ENCODE results near the gene FGG. TPM values are rescaled to one million over a fixed set of nuclear protein-coding genes. Genes with fewer than 3 reads are reported as not detected.
"Not testable (repeated sequence)": the region's sequence is repeated elsewhere in the genome, so short reads cannot be mapped to it uniquely, and the experiment has no call there.

Gene FGG
- total and polyA plus RNA-seq, 4 donors: 0.87 to 2.0 TPM; not detected in 2

- intact Hi-C loops (cut with DNase I); ATAC-seq (ENCODE audit: low FRiP score); DNase-seq; H3K9me3 ChIP-seq (ENCODE audit: control insufficient read depth, low read length); H3K36me3 ChIP-seq (ENCODE audit: control insufficient read depth in 1 of 2, insufficient read depth in 2 of 2, low read length in 1 of 2); H3K4me1 ChIP-seq (ENCODE audit: control insufficient read depth in 1 of 2, insufficient read depth in 2 of 2, low read length in 2 of 2); H3K27ac ChIP-seq (ENCODE audit: low read depth in 1 of 2, low read length in 2 of 2); H3K4me3 ChIP-seq (ENCODE audit: low read length in 2 of 2); H3K27me3 ChIP-seq (ENCODE audit: control insufficient read depth in 1 of 2, insufficient read depth in 2 of 2, low read length in 1 of 2): not testable (repeated sequence)
- WGBS, 2 donors: 92 to 94% methylated on average over 3 of the region's 3 CpGs
These were observed 18.1 kb downstream of the FGG start for GRCh38 chr4:154594343-154594742.

- no peak overlapping the region for H3K4me3 ChIP-seq (ENCODE audit: low read length in 2 of 2)
- no peak overlapping the region for H3K27ac ChIP-seq (ENCODE audit: low read depth in 1 of 2, low read length in 2 of 2)
- H3K4me1 ChIP-seq (ENCODE audit: control insufficient read depth in 1 of 2, insufficient read depth in 2 of 2, low read length in 2 of 2): no peaks in the 10 kb centered on the region
- WGBS, 2 donors: 41 to 43% methylated on average over 2 of the region's 2 CpGs
- ATAC-seq (ENCODE audit: low FRiP score): no peak
- intact Hi-C loops (cut with DNase I): no loop called here
- no peaks in the 10 kb centered on the region for H3K36me3 ChIP-seq (ENCODE audit: control insufficient read depth in 1 of 2, insufficient read depth in 2 of 2, low read length in 1 of 2)
- DNase-seq: no peak
- H3K9me3 ChIP-seq (ENCODE audit: control insufficient read depth, low read length): no peaks in the 10 kb centered on the region
- H3K27me3 ChIP-seq (ENCODE audit: control insufficient read depth in 1 of 2, insufficient read depth in 2 of 2, low read length in 1 of 2): no peaks in the 10 kb centered on the region
These were observed 18.6 kb downstream of the FGG start for GRCh38 chr4:154593868-154594267.

DNA sequence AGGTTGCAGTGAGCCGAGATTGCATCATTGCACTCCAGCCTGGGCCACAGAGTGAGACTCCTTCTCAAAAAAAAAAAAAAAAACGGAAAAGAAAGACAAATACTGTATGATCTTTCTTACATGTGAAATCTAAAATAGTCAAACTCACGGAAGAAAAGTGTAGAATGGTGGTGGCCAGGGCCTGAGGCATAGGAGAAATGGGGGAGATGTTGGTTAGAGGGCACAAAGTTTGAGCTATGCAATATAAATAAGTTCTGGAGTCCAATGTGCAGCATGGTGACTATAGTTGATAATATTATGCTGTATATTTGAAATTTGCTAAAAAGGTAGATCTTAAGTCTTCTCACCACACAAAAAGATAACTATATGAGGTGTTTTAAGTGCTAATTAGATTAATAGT, 20.6 kb downstream of the FGG start:
- no peaks in the 10 kb centered on the region for H3K36me3 ChIP-seq (ENCODE audit: control insufficient read depth in 1 of 2, insufficient read depth in 2 of 2, low read length in 1 of 2)
- intact Hi-C loops (cut with DNase I): no loop called here
- H3K9me3 ChIP-seq (ENCODE audit: control insufficient read depth, low read length): no peaks in the 10 kb centered on the region
- ATAC-seq (ENCODE audit: low FRiP score) (no peak), DNase-seq (no peak)
- WGBS, 2 donors: 69 to 70% methylated on average over 3 of the region's 3 CpGs
- H3K4me3 ChIP-seq (ENCODE audit: low read length in 2 of 2): no peak overlapping the region
- H3K4me1 ChIP-seq (ENCODE audit: control insufficient read depth in 1 of 2, insufficient read depth in 2 of 2, low read length in 2 of 2): no peaks in the 10 kb centered on the region
- no peak overlapping the region for H3K27ac ChIP-seq (ENCODE audit: low read depth in 1 of 2, low read length in 2 of 2)
- no peaks in the 10 kb centered on the region for H3K27me3 ChIP-seq (ENCODE audit: control insufficient read depth in 1 of 2, insufficient read depth in 2 of 2, low read length in 1 of 2)

- H3K4me3 ChIP-seq (ENCODE audit: low read length in 2 of 2): no peak within 1 kb of the TSS
- intact Hi-C loops (cut with DNase I): no loop called here
- no peaks in the 10 kb centered on the region for H3K27me3 ChIP-seq (ENCODE audit: control insufficient read depth in 1 of 2, insufficient read depth in 2 of 2, low read length in 1 of 2)
- H3K27ac ChIP-seq (ENCODE audit: low read depth in 1 of 2, low read length in 2 of 2): no peak within 1 kb of the TSS
- no peaks in the 10 kb centered on the region for H3K36me3 ChIP-seq (ENCODE audit: control insufficient read depth in 1 of 2, insufficient read depth in 2 of 2, low read length in 1 of 2)
- no peak for DNase-seq
- no peaks in the 10 kb centered on the region for H3K9me3 ChIP-seq (ENCODE audit: control insufficient read depth, low read length)
- ATAC-seq (ENCODE audit: low FRiP score): no peak
- 60 to 82% methylated on average over 3 of the region's 3 CpGs for WGBS, 2 donors
- H3K4me1 ChIP-seq (ENCODE audit: control insufficient read depth in 1 of 2, insufficient read depth in 2 of 2, low read length in 2 of 2): no peaks in the 10 kb centered on the region
These were observed 22.0 kb downstream of the FGG start, which contains the start of gene FGA for GRCh38 chr4:154590329-154591006. TSS of gene FGA (minus strand) at chr4:154590742. CDS start at chr4:154590687, 55 bp downstream.

GRCh38 chr4:154589296-154590197, 22.9 kb downstream of the FGG start:
- Histone ChIP-seq H3K4me1 (ENCODE audit: control insufficient read depth in 1 of 2, insufficient read depth in 2 of 2, low read length in 2 of 2) (no peaks in the 10 kb centered on the region), H3K9me3 (ENCODE audit: control insufficient read depth, low read length) (no peaks in the 10 kb centered on the region), H3K27ac (ENCODE audit: low read depth in 1 of 2, low read length in 2 of 2) (no peak overlapping the region), H3K4me3 (ENCODE audit: low read length in 2 of 2) (no peak overlapping the region), H3K36me3 (ENCODE audit: control insufficient read depth in 1 of 2, insufficient read depth in 2 of 2, low read length in 1 of 2) (no peaks in the 10 kb centered on the region), H3K27me3 (ENCODE audit: control insufficient read depth in 1 of 2, insufficient read depth in 2 of 2, low read length in 1 of 2) (no peaks in the 10 kb centered on the region)
- DNase-seq: no peak
- 63 to 65% methylated on average over 7 of the region's 7 CpGs for WGBS, 2 donors
- no peak for ATAC-seq (ENCODE audit: low FRiP score)
- intact Hi-C loops (cut with DNase I): no loop called here

- H3K4me3 ChIP-seq (ENCODE audit: low read length in 2 of 2): no peak overlapping the region
- H3K9me3 ChIP-seq (ENCODE audit: control insufficient read depth, low read length): no peaks in the 10 kb centered on the region
- H3K27ac ChIP-seq (ENCODE audit: low read depth in 1 of 2, low read length in 2 of 2): no peak overlapping the region
- DNase-seq (no peak), ATAC-seq (ENCODE audit: low FRiP score) (no peak)
- 84 to 86% methylated on average over 2 of the region's 2 CpGs for WGBS, 2 donors
- no peaks in the 10 kb centered on the region for H3K27me3 ChIP-seq (ENCODE audit: control insufficient read depth in 1 of 2, insufficient read depth in 2 of 2, low read length in 1 of 2)
- no peaks in the 10 kb centered on the region for H3K4me1 ChIP-seq (ENCODE audit: control insufficient read depth in 1 of 2, insufficient read depth in 2 of 2, low read length in 2 of 2)
- H3K36me3 ChIP-seq (ENCODE audit: control insufficient read depth in 1 of 2, insufficient read depth in 2 of 2, low read length in 1 of 2): no peaks in the 10 kb centered on the region
- intact Hi-C loops (cut with DNase I): no loop called here
These were observed 24.3 kb downstream of the FGG start for GRCh38 chr4:154588198-154588597.

GRCh38 chr4:154586296-154587033, 26.0 kb downstream of the FGG start:
- Histone ChIP-seq H3K4me1 (ENCODE audit: control insufficient read depth in 1 of 2, insufficient read depth in 2 of 2, low read length in 2 of 2) (no peaks in the 10 kb centered on the region), H3K4me3 (ENCODE audit: low read length in 2 of 2) (no peak overlapping the region), H3K27me3 (ENCODE audit: control insufficient read depth in 1 of 2, insufficient read depth in 2 of 2, low read length in 1 of 2) (no peaks in the 10 kb centered on the region), H3K27ac (ENCODE audit: low read depth in 1 of 2, low read length in 2 of 2) (no peak overlapping the region), H3K36me3 (ENCODE audit: control insufficient read depth in 1 of 2, insufficient read depth in 2 of 2, low read length in 1 of 2) (no peaks in the 10 kb centered on the region), H3K9me3 (ENCODE audit: control insufficient read depth, low read length) (no peaks in the 10 kb centered on the region)
- intact Hi-C loops (cut with DNase I): no loop called here
- ATAC-seq (ENCODE audit: low FRiP score): no peak
- DNase-seq: peak in 1 of 2 donors; percentile 45
- 88 to 89% methylated on average over 13 of the region's 13 CpGs for WGBS, 2 donors

- H3K27me3 ChIP-seq (ENCODE audit: control insufficient read depth in 1 of 2, insufficient read depth in 2 of 2, low read length in 1 of 2): no peaks in the 10 kb centered on the region
- intact Hi-C loops (cut with DNase I): no loop called here
- no peaks in the 10 kb centered on the region for H3K36me3 ChIP-seq (ENCODE audit: control insufficient read depth in 1 of 2, insufficient read depth in 2 of 2, low read length in 1 of 2)
- H3K9me3 ChIP-seq (ENCODE audit: control insufficient read depth, low read length): no peaks in the 10 kb centered on the region
- H3K4me3 ChIP-seq (ENCODE audit: low read length in 2 of 2): no peak overlapping the region
- H3K4me1 ChIP-seq (ENCODE audit: control insufficient read depth in 1 of 2, insufficient read depth in 2 of 2, low read length in 2 of 2): no peaks in the 10 kb centered on the region
- ATAC-seq (ENCODE audit: low FRiP score) (no peak), DNase-seq (no peak)
- no peak overlapping the region for H3K27ac ChIP-seq (ENCODE audit: low read depth in 1 of 2, low read length in 2 of 2)
- WGBS, 2 donors: 87 to 89% methylated on average over 10 of the region's 10 CpGs
These were observed 27.0 kb downstream of the FGG start for GRCh38 chr4:154585369-154586018.

All from aorta (tissue), 5 donors.